HG03139 (cell line): ENCODE results near the gene COL8A2.

Experiments
- ATAC-seq: cut with Tn5 transposase; IDR thresholded peaks from one replicate; pipeline ENCODE4 v1.9.1; 2021; ENCODE audit not compliant: unreplicated experiment

COL8A2 gene

DNA sequence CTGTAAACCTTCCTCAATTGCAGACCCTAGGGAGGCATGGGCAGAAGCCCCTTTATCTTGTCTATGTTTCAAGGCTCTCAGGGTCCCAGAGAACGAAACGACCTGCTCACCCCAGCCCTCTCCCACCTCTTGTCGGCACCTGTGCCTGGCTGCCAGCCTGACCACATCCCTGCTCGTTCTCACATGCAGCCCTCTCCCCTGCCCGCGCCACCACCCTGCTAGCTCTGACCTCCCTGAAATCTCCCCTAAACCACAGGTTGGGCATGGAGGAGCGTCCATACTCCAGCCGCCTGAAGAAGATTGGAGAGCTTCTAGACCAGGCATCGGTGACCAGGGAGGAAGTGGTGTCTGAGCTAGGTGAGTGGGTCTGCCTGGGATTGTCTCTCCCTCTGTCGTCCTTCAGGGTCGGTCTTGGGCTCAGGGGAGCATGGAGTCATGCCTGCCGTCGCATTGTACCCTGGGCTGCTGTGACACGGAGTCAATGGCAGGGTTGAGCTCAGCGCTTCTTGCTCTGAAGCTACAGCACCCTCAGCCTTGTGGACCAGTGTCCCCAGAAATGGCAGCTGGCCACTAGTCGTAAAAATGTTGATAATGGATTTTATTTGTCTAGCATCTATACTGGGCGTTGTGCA, 32.7 kb downstream of the COL8A2 start:
- no peak for ATAC-seq

DNA sequence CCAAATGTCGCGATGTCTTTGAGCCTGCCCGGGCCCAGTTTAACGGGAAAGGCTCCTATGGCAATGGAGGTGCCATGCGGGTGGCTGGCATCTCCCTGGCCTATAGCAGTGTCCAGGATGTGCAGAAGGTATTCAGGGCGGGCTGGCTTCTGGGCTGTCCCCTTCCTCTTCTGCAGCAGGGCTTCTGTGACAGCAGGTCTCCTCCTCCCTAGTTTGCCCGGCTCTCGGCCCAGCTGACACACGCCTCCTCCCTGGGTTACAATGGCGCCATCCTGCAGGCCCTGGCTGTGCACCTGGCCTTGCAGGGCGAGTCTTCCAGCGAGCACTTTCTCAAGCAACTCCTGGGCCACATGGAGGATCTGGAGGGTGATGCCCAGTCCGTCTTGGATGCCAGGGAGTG, 33.3 kb downstream of the COL8A2 start:
- no peak for ATAC-seq

DNA sequence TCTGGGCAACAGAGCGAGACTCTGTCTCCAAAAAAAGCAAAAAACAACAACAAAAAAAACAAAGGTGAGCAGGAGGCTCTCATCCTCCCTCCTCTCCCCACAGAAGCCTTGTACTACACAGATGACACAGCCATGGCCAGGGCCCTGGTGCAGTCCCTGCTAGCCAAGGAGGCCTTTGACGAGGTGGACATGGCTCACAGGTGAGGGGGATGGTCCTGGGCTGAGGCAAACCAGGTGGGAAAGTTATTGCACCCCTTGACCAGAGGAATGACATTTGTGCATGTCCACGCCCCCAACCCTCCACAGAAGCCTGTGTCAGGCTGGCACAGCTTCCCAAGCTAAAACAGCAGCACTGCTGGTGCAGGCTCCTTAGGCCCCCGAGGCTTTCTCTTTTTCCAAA, 33.9 kb downstream of the COL8A2 start:
- ATAC-seq: no peak

GRCh38 chr1:36089393-36090121, 35.5 kb downstream of the COL8A2 start:
- ATAC-seq: peak; percentile 14

- ATAC-seq: peak; percentile 58
Observed at GRCh38 chr1:36088577-36089392, 36.2 kb downstream of the COL8A2 start, which contains the start of gene ADPRS. Gene ADPRS, plus strand, starts transcription at chr1:36088892. Its CDS starts 13 bp downstream, at chr1:36088905.

GRCh38 chr1:36088265-36088576, 36.8 kb downstream of the COL8A2 start:
- peak; percentile 10 for ATAC-seq

DNA sequence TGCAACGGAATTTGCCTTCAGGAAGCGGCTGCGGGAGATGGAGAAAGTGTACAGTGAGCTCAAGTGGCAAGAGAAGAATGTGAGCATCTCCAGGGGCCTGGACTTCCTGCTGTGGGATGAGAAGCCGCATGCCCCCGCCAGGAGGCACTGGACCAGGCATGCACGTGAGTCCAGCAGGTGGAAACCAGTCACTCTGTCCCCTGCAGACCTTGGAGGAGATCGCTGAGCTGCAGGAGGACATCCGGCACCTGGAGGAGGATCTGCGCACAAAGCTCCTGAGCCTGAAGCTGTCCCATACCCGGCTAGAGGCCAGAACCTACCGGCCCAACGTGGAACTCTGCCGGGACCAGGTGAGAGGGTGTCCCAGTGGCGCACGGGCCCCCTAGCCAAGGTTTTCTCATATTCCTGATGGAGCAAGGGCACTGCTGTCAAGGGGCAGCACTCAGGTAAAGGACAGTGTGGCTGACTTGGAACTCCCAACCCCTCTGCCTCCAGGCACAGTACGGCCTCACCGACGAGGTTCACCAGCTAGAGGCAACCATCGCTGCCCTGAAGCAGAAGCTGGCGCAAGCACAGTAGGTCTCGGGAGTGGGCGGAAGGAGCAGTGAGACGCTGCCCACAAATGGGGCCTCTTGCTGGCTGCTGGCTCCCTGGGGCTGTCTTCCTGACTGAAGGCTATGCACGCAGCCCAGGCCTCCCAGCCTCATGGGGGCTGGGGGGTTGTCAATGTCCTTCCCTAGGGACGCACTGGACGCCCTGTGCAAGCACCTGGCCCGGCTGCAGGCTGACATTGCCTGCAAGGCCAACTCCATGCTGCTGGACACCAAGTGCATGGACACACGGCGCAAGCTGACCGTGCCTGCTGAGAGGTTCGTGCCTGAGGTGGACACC, 37.5 kb downstream of the COL8A2 start:
- no peak for ATAC-seq

- no peak for ATAC-seq
Observed at GRCh38 chr1:36086529-36087232, 38.3 kb downstream of the COL8A2 start.

DNA sequence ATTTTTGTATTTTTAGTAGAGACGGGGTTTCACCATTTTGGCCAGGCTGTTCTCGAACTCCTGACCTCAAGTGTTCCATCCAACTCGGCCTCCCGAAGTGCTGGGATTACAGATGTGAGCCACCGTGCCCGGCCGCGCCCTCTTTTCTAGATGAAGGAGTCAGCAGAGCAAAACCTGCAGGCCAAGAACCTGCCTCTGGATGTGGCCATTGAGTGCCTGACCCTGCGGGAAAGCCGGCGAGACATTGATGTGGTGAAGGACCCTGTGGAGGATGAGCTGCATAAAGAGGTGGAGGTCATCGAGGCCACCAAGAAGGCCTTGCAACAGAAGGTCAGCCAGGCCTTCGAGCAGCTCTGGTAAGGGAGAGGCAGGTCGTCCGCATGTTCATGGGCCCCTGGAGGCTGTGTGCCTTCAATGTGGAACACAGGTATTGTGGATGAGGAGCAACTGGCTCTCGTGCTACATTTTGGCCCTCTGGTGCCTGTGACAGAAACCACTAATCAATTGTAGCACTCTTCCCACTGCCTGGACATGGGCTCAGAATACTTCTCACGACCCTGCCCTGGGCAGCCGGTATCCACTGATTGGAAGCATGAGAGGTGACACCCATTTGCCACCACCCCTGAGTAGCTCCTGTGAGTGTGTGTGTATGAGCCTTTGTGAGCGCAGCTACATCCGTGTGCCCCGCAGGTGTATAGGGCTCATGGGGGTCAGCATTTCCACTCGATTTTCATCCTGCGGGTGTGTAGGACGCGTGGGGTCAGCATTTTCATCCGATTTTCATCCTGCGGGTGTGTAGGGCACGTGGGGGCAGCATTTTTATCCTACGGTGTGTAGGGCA, 39.1 kb downstream of the COL8A2 start:
- no peak for ATAC-seq

DNA sequence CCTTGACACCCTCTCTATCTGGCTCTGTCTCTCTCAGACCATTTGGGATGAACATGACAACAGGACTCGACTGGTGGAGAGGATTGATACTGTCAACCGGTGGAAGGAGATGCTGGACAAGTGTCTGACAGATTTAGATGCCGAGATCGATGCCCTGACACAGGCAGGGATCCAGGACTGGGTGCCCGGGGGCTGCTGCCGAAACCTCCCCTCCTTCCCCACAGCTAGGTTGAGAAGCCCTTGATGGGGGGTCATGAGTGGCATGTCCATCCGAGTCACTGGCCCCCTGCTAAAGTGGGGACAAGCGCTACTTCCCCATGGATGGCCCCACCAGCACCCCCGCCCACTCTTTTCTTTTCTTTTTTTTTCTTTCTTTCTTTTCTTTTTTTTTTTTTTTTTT, 39.9 kb downstream of the COL8A2 start:
- ATAC-seq: no peak

- no peak for ATAC-seq
Observed at GRCh38 chr1:36084497-36085115, 40.4 kb downstream of the COL8A2 start.

DNA sequence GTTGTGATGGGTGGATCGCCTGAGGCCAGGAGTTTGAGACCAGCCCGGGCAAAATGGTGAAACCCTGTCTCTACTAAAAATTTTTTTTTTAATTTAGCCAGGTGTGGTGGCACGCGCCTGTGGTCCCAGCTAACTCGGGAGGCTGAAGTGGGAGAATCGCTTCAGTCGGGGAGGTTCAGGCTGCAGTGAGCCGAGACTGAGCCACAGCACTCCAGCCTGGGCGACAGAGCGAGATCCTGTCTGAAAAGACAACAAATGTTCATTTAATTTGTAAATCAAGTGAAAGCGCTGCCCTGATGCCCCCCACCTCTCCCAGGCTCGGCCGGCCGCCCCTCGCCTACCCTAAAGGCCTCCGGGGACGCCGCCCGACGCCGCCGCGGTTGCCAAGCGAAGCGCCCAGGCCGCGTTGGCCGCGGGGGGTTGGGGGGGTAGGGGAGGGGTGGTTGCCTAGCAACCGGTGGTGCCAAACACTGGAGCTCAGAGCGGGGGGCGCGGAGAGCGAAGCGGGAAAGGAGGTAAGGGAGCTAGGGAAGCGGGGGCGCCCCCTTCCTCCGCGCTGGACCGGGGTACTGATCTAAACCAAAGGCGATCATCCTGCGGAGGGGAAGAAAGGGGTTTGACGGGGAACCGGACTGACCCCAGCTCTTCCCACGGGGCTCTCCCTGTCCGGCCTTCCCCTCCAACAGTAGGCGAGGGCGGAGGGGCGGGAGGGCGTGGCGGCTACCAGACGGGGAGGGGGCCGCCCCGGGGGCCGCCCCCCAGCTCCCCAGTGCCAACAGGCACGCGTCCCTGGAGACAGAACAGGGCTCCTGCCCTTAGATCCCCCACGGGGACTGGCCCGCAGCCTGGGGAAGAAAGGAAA, 41.2 kb downstream of the COL8A2 start, which contains the start of gene TEKT2:
TSS of gene TEKT2 (plus strand) at position 460 of the 862 bp plus-strand sequence. CDS start 828 bp downstream, outside the sequence.
- ATAC-seq: no peak

- no peak for ATAC-seq
Observed at GRCh38 chr1:36083219-36083618, 41.8 kb downstream of the COL8A2 start.

DNA sequence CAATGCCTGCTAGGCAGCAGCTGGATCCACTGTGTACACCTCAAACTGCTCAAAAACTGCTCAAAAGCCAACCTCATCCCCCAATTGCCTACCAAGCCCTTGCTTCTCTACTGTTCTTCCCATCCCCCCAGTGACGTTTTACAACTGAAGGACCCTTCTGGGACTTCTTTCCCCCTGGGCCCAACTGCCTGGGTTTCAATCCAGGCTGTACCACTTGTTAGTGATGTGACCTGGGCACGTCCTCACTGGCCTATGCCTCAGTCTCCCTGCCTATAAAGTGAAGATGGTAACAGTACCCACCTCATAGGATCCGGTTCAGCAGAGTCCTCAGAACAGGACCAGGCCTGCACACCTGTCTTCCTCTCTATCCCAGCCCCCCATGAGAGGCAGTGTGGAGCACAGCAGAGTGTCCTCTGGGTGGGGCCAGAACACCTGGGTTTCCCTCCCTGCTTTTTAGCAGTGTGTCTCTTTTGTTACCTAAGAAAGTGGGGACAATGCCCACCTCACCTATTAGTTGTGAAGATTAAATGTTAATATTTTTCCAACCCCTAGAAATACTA, 43.0 kb downstream of the COL8A2 start:
- ATAC-seq: no peak

DNA sequence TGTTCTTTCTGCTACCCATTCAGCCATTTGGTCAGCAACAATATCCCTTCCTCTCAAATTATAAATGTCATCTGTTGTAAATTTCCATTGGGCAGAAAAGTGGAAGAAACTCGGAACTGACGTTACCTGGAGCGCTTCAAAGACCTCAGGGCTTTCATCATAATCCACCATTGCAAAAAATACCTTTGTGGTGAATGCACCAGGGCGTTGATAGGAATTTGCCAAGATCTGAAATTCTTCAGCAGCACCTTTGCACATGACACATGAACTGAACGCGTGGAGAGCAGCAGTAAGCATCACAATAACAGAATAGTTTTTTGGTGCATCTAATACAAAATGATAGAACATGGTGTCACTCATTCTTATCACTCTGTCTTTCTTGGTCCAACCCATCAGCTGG, 44.2 kb downstream of the COL8A2 start:
- no peak for ATAC-seq

- ATAC-seq: no peak
Observed at GRCh38 chr1:36080236-36080635, 44.8 kb downstream of the COL8A2 start.

- ATAC-seq: no peak
Observed at GRCh38 chr1:36076979-36077573, 47.9 kb downstream of the COL8A2 start.
